IMR-90 (cell line): ENCODE data around the gene SH3RF1. TPM values are rescaled to one million over a fixed set of nuclear protein-coding genes. Genes with fewer than 3 reads are reported as not detected.

Experiments used
- ATAC-seq: fragments of 200-7000 bp; cut with Tn5 transposase; 2 replicates; pipeline ENCODE4 v1.9.1; 2020; ENCODE audit warnings: low read depth, mild to moderate bottlenecking, moderate library complexity
- BruUV-seq: library from RNA; stranded (reverse); fragments of 400-500 nt; replicated peaks from 2 replicates; lab custom pipeline; 2021; lab: Mats Ljungman, UMichigan
- CTCF ChIA-PET: fragments of 300-600 bp; formaldehyde crosslinking; extraction: SDS; loops from one replicate; lab custom pipeline; 2021; ENCODE audit warnings: antibody characterized with exemption; lab: Yijun Ruan, JAX
- POLR2A ChIA-PET: fragments of 300-600 bp; sonication (Branson Sonifier 250); formaldehyde crosslinking; loops from one replicate; lab custom pipeline; 2022; ENCODE audit warnings: antibody characterized with exemption; ENCODE audit not compliant: unreplicated experiment; lab: Charles Lee
- DNase-seq: peaks from one replicate; pipeline ENCODE4 v3.0.0; 2013
- H2AFZ ChIP-seq: replicated peaks from 2 replicates; pipeline ENCODE3; 2013; ENCODE audit warnings: low read length, mild to moderate bottlenecking; ENCODE audit not compliant: poor library complexity
- H2AK5ac ChIP-seq: 2 replicates; pipeline ENCODE4 v1.6.1; 2013; ENCODE audit warnings: low read depth, low read length, inconsistent platforms
- H2AK9ac ChIP-seq: replicated peaks from 2 replicates; pipeline ENCODE3; 2013; ENCODE audit warnings: mild to moderate bottlenecking, low read depth, low read length, moderate library complexity; ENCODE audit not compliant: poor library complexity
- H2BK120ac ChIP-seq: 2 replicates; pipeline ENCODE4 v1.6.1; 2013; ENCODE audit warnings: low read depth, low read length, inconsistent platforms
- H2BK15ac ChIP-seq: 3 replicates; pipeline ENCODE4 v1.6.1; 2013; ENCODE audit warnings: low read depth, low read length, inconsistent platforms
- H2BK20ac ChIP-seq: 2 replicates; pipeline ENCODE4 v1.6.1; 2013; ENCODE audit warnings: low read depth, mild to moderate bottlenecking, inconsistent platforms, low read length, moderate library complexity
- H2BK5ac ChIP-seq: 2 replicates; pipeline ENCODE4 v1.6.1; 2013; ENCODE audit warnings: mild to moderate bottlenecking, low read depth, low read length, inconsistent platforms; ENCODE audit not compliant: poor library complexity, severe bottlenecking
- H3K14ac ChIP-seq: replicated peaks from 2 replicates; pipeline ENCODE4 v1.6.1; 2013; ENCODE audit warnings: low read depth, low read length, inconsistent platforms
- H3K18ac ChIP-seq: 2 replicates; pipeline ENCODE4 v1.6.1; 2013; ENCODE audit warnings: low read depth, low read length, control low read depth
- H3K23ac ChIP-seq: 2 replicates; pipeline ENCODE4 v1.6.1; 2013; ENCODE audit warnings: low read depth, low read length, inconsistent platforms
- H3K27ac ChIP-seq: 2 replicates; pipeline ENCODE4 v1.5.1; 2013; ENCODE audit warnings: mild to moderate bottlenecking, control low read depth, low read length; ENCODE audit not compliant: insufficient read depth
- H3K27me3 ChIP-seq: 2 replicates; pipeline ENCODE4 v1.6.1; 2013; ENCODE audit warnings: low read length; ENCODE audit not compliant: control insufficient read depth, insufficient read depth
- H3K36me3 ChIP-seq: 2 replicates; pipeline ENCODE4 v1.6.1; 2013; ENCODE audit warnings: low read length, mixed read lengths; ENCODE audit not compliant: control insufficient read depth, insufficient read depth
- H3K4ac ChIP-seq: 2 replicates; pipeline ENCODE4 v1.6.1; 2013; ENCODE audit warnings: low read depth, low read length, inconsistent platforms
- H3K4me1 ChIP-seq: 2 replicates; pipeline ENCODE4 v1.6.1; 2013; ENCODE audit warnings: low read length, mixed read lengths; ENCODE audit not compliant: control insufficient read depth, insufficient read depth
- H3K4me2 ChIP-seq: 2 replicates; pipeline ENCODE4 v1.6.1; 2013; ENCODE audit warnings: low read depth, mild to moderate bottlenecking, control low read depth, low read length, moderate library complexity
- H3K4me3 ChIP-seq: 2 replicates; pipeline ENCODE4 v1.5.1; 2013; ENCODE audit warnings: low read depth, mild to moderate bottlenecking, control low read depth, low read length, moderate library complexity; ENCODE audit not compliant: insufficient read depth
- H3K56ac ChIP-seq: 2 replicates; pipeline ENCODE4 v1.6.1; 2013; ENCODE audit warnings: low read length, inconsistent platforms; ENCODE audit not compliant: insufficient read depth; ENCODE audit errors: extremely low read depth
- H3K79me1 ChIP-seq, 2 experiments: 2 replicates each; pipeline ENCODE4 v1.6.1; 2013; ENCODE audit warnings: low read length in 2 of 2, inconsistent platforms in 1 of 2, low read depth in 1 of 2
- H3K9ac ChIP-seq: 2 replicates; pipeline ENCODE4 v1.6.1; 2013; ENCODE audit warnings: low read depth, low read length, control low read depth
- H3K9me1 ChIP-seq: 2 replicates; pipeline ENCODE4 v1.6.1; 2013; ENCODE audit warnings: low read length, inconsistent platforms; ENCODE audit not compliant: insufficient read depth
- H3K9me3 ChIP-seq: 2 replicates; pipeline ENCODE4 v1.6.1; 2013; ENCODE audit warnings: low read length; ENCODE audit not compliant: control insufficient read depth, insufficient read depth
- H4K20me1 ChIP-seq: 2 replicates; pipeline ENCODE4 v1.6.1; 2013; ENCODE audit warnings: low read length, inconsistent platforms; ENCODE audit not compliant: insufficient read depth
- H4K5ac ChIP-seq: 2 replicates; pipeline ENCODE4 v1.6.1; 2013; ENCODE audit warnings: mild to moderate bottlenecking, low read depth, low read length, control low read depth
- H4K8ac ChIP-seq, 2 experiments: 2 replicates each; pipeline ENCODE4 v1.6.1; 2013; ENCODE audit warnings: low read depth in 2 of 2, low read length in 2 of 2, control low read depth in 1 of 2, inconsistent platforms in 1 of 2
- H4K91ac ChIP-seq: 2 replicates; pipeline ENCODE4 v1.6.1; 2013; ENCODE audit warnings: low read depth, low read length, inconsistent platforms; ENCODE audit not compliant: insufficient read depth
- BHLHE40 ChIP-seq: fragments of 150-350 bp; IDR thresholded peaks from 2 replicates; pipeline ENCODE4 v1.6.1; 2016; ENCODE audit warnings: mild to moderate bottlenecking, low read depth, low read length
- CHD1 ChIP-seq: IDR thresholded peaks from 2 replicates; pipeline ENCODE4 v1.6.1; 2012; ENCODE audit warnings: low read depth, low read length, improper control_type of control experiment
- FOS ChIP-seq: fragments of 150-350 bp; IDR thresholded peaks from 2 replicates; pipeline ENCODE4 v1.6.1; 2016; ENCODE audit warnings: low read depth, low read length
- MAFK ChIP-seq: IDR thresholded peaks from 2 replicates; pipeline ENCODE4 v1.6.1; 2012; ENCODE audit warnings: low read depth, low read length, improper control_type of control experiment
- MAZ ChIP-seq: IDR thresholded peaks from 2 replicates; pipeline ENCODE4 v1.6.1; 2012; ENCODE audit warnings: low read depth, mild to moderate bottlenecking, low read length, improper control_type of control experiment, moderate library complexity, borderline replicate concordance
- MXI1 ChIP-seq: IDR thresholded peaks from 2 replicates; pipeline ENCODE4 v1.6.1; 2012; ENCODE audit warnings: low read depth, mild to moderate bottlenecking, low read length, moderate library complexity, borderline replicate concordance
- POLR2A ChIP-seq: IDR thresholded peaks from 2 replicates; pipeline ENCODE4 v1.6.1; 2012; ENCODE audit warnings: mild to moderate bottlenecking, low read depth, low read length
- RAD21 ChIP-seq: IDR thresholded peaks from 2 replicates; pipeline ENCODE4 v1.6.1; 2012; ENCODE audit warnings: low read length, improper control_type of control experiment
- RCOR1 ChIP-seq: IDR thresholded peaks from 2 replicates; pipeline ENCODE4 v1.6.1; 2012; ENCODE audit warnings: mild to moderate bottlenecking, low read length, improper control_type of control experiment; ENCODE audit not compliant: insufficient replicate concordance
- RFX5 ChIP-seq: IDR thresholded peaks from 2 replicates; pipeline ENCODE4 v1.8.0; 2012; ENCODE audit warnings: low read depth, mild to moderate bottlenecking, low read length, moderate library complexity
- WGBS, 2 experiments: methylation state at CpG; one replicate each; pipeline versions ENCODE4 v1.1.5 to v1.1.7; 2013; ENCODE audit warnings: missing lambda C conversion rate in 2 of 2; ENCODE audit not compliant: insufficient read length in 1 of 2; ENCODE audit errors: extremely low coverage in 2 of 2; 5-methylcytosine and 5-hydroxymethylcytosine counted together
- dilution Hi-C: fragments of 300-500 bp; cut with HindIII; formaldehyde crosslinking; loops from one replicate; pipeline ENCODE4 v1.14.3; 2018; ENCODE audit warnings: low sequenced_read_pairs; ENCODE audit not compliant: unreplicated experiment
- in situ Hi-C: fragments of 300-500 bp; cut with MboI; formaldehyde crosslinking; loops from 3 replicates; pipeline ENCODE4 v1.14.3; 2019; ENCODE audit warnings: low sequenced_read_pairs, inconsistent platforms, mixed read lengths
- intact Hi-C: fragments of 100-400 bp; cut with micrococcal nuclease; formaldehyde crosslinking; loops from 2 replicates; pipeline ENCODE4 v1.10.0; 2022
- polyA plus RNA-seq, 3 experiments: library from polyadenylated mRNA; depleted of rRNA; stranded (reverse); fragments of >200 nt; gene quantifications; 2 replicates each; pipeline ENCODE4 v1.2.3, GENCODE V29; 2012; ENCODE audit warnings: low replicate concordance in 1 of 3
- total RNA-seq: library from RNA; depleted of rRNA; stranded (reverse); fragments of >200 nt; gene quantifications from 2 replicates; pipeline ENCODE4 v1.2.3, GENCODE V29; 2012
- TF ChIP-seq, protein P1 (sequence below): fragments of 150-350 bp; IDR thresholded peaks from 2 replicates; pipeline ENCODE4 v1.6.1; 2016; ENCODE audit warnings: low read depth, mild to moderate bottlenecking, low read length, moderate library complexity, borderline replicate concordance
- TF ChIP-seq, protein P2 (sequence below): fragments of 150-350 bp; IDR thresholded peaks from 2 replicates; pipeline ENCODE4 v1.6.1; 2017; ENCODE audit warnings: mild to moderate bottlenecking, antibody characterized with exemption, low read length, low read depth
- TF ChIP-seq, protein P3 (sequence below): conservative IDR thresholded peaks from 2 replicates; pipeline ENCODE4 v1.5.1; 2012; ENCODE audit warnings: mild to moderate bottlenecking, low read depth, low read length, improper control_type of control experiment

Gene SH3RF1
- total and polyA plus RNA-seq, 2 of the 4 experiments (the other 2 are of a cell fraction): 22.0 to 29.8 TPM

DNA sequence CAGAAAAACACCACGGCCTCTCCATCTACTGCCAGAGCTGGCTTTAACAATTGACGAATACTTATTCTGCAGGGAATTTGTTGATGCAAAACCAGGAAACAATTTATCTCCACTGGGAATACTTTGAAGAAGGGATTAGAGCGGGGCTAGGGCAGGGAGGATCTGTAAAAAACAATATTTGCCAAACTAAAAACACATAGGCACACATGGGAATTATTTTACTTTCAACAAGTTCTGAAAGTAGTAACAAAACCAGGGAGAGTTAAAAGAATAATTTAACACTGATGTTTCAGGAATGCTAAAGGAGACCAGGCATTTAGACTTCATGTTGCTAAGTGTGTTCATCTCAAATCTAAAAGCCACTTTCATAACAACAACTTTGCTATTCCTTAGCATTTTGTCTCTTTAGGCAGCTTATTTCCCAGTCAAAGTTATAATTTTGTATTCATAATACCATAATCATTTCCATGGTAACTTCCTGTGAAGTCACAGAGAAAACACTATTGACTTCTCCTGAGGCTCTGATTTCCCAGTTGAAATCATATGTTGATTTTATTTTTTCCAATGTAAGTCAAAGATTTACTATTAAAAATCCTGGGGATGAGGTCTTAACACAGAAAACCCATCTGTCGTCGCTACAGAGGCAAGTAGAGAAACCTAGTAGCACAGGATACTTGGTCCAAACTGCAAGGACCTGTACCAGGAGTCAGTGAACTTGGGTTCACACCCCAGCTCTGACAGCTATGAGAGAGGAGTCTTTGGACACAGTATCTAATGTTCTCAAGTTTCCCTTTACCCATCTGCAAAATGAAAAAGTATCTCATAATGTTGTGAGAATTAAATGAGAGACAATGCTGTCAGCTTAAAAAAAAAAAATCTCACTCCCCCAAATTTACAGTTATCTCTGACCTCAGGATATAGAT lies 69.3 kb downstream of the SH3RF1 start:
- POLR2A ChIA-PET: no interaction called here
- Histone ChIP-seq H2BK5ac (no peak overlapping the region), H3K4me2 (peak overlapping the region; percentile 55; the same call in 1 of the 2 replicates), H3K18ac (peak overlapping the region; percentile 71; the same call in 1 of the 2 replicates), H3K27ac (no peak overlapping the region), H2AK9ac (no peak overlapping the region), H3K79me1 (peaks cover 14 to 58% of the 10 kb centered on the region in 2 experiments; a peak in 3 of 4 replicates), H4K91ac (no peak overlapping the region), H3K9ac (no peak overlapping the region), H3K9me1 (0 out of 2 replicates have a peak, but pooled peaks cover 3% of the 10 kb centered on the region), H3K4me1 (peaks cover 10% of the 10 kb centered on the region), H3K4me3 (no peak overlapping the region), H3K14ac (no peak overlapping the region), H4K20me1 (peaks cover 17% of the 10 kb centered on the region; the same call in 1 of the 2 replicates), H4K5ac (no peak overlapping the region; the same call in 1 of the 2 replicates), H3K9me3 (no peaks in the 10 kb centered on the region), H2AFZ (no peak overlapping the region), H2AK5ac (no peak overlapping the region), H4K8ac (0 out of 4 replicates have a peak overlapping the region, but pooled peaks of 1 of the 2 experiments have one; percentile 11), H3K4ac (no peak overlapping the region), H3K36me3 (no peaks in the 10 kb centered on the region), H2BK15ac (no peak overlapping the region; the same call in 2 of the 3 replicates), H3K56ac (no peak overlapping the region), H2BK120ac (no peak overlapping the region), H2BK20ac (no peak overlapping the region), H3K23ac (peak overlapping the region; percentile 39; the same call in 1 of the 2 replicates), H3K27me3 (no peaks in the 10 kb centered on the region)
- ATAC-seq (peak; percentile 27), DNase-seq (no peak)
- intact Hi-C loops (no loop called here), in situ Hi-C loops (no loop called here), dilution Hi-C loops (no loop called here)
- no CpG with 5 or more reads among the region's 5 CpGs for WGBS, 2 experiments
- CTCF ChIA-PET: interaction anchor here (0.9 kb wide), 1 partner anchor 12 kb away, joined by 3 read pairs; no protein-coding TSS in a partner anchor
- BruUV-seq: no TSS peak
- no peak for TF ChIP-seq CHD1
- no peak for TF ChIP-seq FOS
- TF ChIP-seq RFX5: no peak
- no peak for TF ChIP-seq BHLHE40
- TF ChIP-seq, protein P1, sequence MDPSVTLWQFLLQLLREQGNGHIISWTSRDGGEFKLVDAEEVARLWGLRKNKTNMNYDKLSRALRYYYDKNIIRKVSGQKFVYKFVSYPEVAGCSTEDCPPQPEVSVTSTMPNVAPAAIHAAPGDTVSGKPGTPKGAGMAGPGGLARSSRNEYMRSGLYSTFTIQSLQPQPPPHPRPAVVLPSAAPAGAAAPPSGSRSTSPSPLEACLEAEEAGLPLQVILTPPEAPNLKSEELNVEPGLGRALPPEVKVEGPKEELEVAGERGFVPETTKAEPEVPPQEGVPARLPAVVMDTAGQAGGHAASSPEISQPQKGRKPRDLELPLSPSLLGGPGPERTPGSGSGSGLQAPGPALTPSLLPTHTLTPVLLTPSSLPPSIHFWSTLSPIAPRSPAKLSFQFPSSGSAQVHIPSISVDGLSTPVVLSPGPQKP: no peak
- TF ChIP-seq MAFK: no peak
- no peak for TF ChIP-seq RAD21
- TF ChIP-seq MAZ: no peak
- no peak for TF ChIP-seq POLR2A
- TF ChIP-seq, protein P2, sequence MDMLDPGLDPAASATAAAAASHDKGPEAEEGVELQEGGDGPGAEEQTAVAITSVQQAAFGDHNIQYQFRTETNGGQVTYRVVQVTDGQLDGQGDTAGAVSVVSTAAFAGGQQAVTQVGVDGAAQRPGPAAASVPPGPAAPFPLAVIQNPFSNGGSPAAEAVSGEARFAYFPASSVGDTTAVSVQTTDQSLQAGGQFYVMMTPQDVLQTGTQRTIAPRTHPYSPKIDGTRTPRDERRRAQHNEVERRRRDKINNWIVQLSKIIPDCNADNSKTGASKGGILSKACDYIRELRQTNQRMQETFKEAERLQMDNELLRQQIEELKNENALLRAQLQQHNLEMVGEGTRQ: no peak
- no peak for TF ChIP-seq MXI1
- TF ChIP-seq, protein P3, sequence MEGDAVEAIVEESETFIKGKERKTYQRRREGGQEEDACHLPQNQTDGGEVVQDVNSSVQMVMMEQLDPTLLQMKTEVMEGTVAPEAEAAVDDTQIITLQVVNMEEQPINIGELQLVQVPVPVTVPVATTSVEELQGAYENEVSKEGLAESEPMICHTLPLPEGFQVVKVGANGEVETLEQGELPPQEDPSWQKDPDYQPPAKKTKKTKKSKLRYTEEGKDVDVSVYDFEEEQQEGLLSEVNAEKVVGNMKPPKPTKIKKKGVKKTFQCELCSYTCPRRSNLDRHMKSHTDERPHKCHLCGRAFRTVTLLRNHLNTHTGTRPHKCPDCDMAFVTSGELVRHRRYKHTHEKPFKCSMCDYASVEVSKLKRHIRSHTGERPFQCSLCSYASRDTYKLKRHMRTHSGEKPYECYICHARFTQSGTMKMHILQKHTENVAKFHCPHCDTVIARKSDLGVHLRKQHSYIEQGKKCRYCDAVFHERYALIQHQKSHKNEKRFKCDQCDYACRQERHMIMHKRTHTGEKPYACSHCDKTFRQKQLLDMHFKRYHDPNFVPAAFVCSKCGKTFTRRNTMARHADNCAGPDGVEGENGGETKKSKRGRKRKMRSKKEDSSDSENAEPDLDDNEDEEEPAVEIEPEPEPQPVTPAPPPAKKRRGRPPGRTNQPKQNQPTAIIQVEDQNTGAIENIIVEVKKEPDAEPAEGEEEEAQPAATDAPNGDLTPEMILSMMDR: no peak
- no peak for TF ChIP-seq RCOR1
